Parathyroid adenoma (tissue), 2 donors: Measurements from ENCODE around the gene CHEK1.

Source experiments
- H2AFZ ChIP-seq: fragments of 300-600 bp; sonication (generic); one replicate; pipeline ENCODE4 v1.7.0; 2017; ENCODE audit warnings: antibody characterized with exemption, mild to moderate bottlenecking
- H3K27ac ChIP-seq: fragments of 300-600 bp; sonication (generic); one replicate; pipeline ENCODE4 v1.7.0; 2017
- H3K27me3 ChIP-seq: fragments of 300-600 bp; sonication (generic); one replicate; pipeline ENCODE4 v1.7.0; 2017; ENCODE audit warnings: low read length; ENCODE audit not compliant: control insufficient read depth, insufficient read depth
- H3K36me3 ChIP-seq: fragments of 300-600 bp; sonication (generic); one replicate; pipeline ENCODE4 v1.7.0; 2017; ENCODE audit warnings: low read length; ENCODE audit not compliant: control insufficient read depth, insufficient read depth
- H3K4me1 ChIP-seq: fragments of 300-600 bp; sonication (generic); one replicate; pipeline ENCODE4 v1.7.0; 2017; ENCODE audit warnings: control low read depth
- H3K4me2 ChIP-seq: fragments of 300-600 bp; sonication (generic); one replicate; pipeline ENCODE4 v1.7.0; 2017; ENCODE audit warnings: low read length
- H3K4me3 ChIP-seq: fragments of 300-600 bp; sonication (generic); one replicate; pipeline ENCODE4 v1.7.0; 2017; ENCODE audit warnings: low read depth, low read length
- H3K79me2 ChIP-seq: fragments of 300-600 bp; sonication (generic); one replicate; pipeline ENCODE4 v1.7.0; 2017; ENCODE audit warnings: control low read depth
- H3K9ac ChIP-seq: fragments of 300-600 bp; sonication (generic); one replicate; pipeline ENCODE4 v1.7.0; 2017; ENCODE audit warnings: mild to moderate bottlenecking
- H3K9me3 ChIP-seq: fragments of 300-600 bp; sonication (generic); one replicate; pipeline ENCODE4 v1.7.0; 2017; ENCODE audit warnings: low read length; ENCODE audit not compliant: control insufficient read depth
- TF ChIP-seq, protein P1 (sequence below): fragments of 300-600 bp; sonication (generic); IDR thresholded peaks from one replicate; pipeline ENCODE4 v1.7.0; 2017; ENCODE audit warnings: antibody characterized with exemption, mild to moderate bottlenecking
- donor health status: primary hyperparathyroidism.

CHEK1 gene

DNA sequence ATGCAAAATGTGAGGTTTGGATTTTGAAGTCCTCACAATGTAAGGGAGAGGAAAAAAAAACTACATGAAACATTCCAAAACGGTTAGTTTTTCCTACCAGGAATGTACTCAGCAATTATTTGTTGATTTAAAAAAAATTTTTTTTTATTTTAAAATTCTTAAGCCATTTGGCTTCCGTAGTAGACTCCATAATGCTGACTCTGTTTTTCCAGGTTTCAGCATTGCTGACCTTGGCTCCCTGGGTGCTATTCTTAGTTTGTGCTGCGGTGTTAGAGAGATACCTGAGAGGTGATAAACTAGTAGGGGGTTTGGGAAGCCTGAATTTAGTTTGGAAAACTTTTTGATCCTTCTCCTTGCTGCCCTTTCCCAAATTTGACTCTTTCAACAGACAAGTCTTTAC, 21.8 kb upstream of the CHEK1 start:
- TF ChIP-seq, protein P1, sequence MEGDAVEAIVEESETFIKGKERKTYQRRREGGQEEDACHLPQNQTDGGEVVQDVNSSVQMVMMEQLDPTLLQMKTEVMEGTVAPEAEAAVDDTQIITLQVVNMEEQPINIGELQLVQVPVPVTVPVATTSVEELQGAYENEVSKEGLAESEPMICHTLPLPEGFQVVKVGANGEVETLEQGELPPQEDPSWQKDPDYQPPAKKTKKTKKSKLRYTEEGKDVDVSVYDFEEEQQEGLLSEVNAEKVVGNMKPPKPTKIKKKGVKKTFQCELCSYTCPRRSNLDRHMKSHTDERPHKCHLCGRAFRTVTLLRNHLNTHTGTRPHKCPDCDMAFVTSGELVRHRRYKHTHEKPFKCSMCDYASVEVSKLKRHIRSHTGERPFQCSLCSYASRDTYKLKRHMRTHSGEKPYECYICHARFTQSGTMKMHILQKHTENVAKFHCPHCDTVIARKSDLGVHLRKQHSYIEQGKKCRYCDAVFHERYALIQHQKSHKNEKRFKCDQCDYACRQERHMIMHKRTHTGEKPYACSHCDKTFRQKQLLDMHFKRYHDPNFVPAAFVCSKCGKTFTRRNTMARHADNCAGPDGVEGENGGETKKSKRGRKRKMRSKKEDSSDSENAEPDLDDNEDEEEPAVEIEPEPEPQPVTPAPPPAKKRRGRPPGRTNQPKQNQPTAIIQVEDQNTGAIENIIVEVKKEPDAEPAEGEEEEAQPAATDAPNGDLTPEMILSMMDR = no peak
- peaks cover 3% of the 10 kb centered on the region for H3K79me2 ChIP-seq
- H3K27me3 ChIP-seq = no peaks in the 10 kb centered on the region
- peak overlapping the region; percentile 92 for H3K27ac ChIP-seq
- H3K4me3 ChIP-seq = peak overlapping the region; percentile 29
- H3K36me3 ChIP-seq = no peaks in the 10 kb centered on the region
- H3K9ac ChIP-seq = no peak overlapping the region
- no peak overlapping the region for H2AFZ ChIP-seq
- no peaks in the 10 kb centered on the region for H3K9me3 ChIP-seq
- peaks cover 15% of the 10 kb centered on the region for H3K4me1 ChIP-seq
- H3K4me2 ChIP-seq = peak overlapping the region; percentile 60

GRCh38 chr11:125605417-125605816, 19.5 kb upstream of the CHEK1 start:
- Histone ChIP-seq H3K9me3 (no peaks in the 10 kb centered on the region), H3K27ac (no peak overlapping the region), H3K4me2 (no peak overlapping the region), H2AFZ (no peak overlapping the region), H3K36me3 (no peaks in the 10 kb centered on the region), H3K4me1 (peaks cover 15% of the 10 kb centered on the region), H3K4me3 (no peak overlapping the region), H3K9ac (no peak overlapping the region), H3K79me2 (peaks cover 3% of the 10 kb centered on the region), H3K27me3 (no peaks in the 10 kb centered on the region)
- TF ChIP-seq, protein P1 = no peak

DNA sequence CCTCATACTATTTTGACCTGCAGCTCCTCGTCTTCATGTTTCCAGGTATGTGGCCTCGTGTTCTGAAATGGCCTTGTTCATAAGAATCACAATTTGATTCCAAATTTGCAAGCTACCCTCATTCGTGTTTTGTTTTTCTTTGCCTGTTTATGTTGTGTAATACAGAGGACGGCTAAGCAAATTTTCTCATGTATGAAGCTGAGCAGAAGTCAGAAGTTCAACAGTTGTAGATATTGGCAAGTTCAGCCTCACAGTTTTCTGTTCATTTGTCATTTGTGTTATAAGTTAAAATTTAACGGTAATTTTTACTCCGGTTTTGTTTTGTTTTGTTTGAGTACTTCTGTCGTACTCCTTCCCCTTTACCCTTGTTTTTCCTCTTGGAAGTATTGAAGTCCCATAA, 15.4 kb upstream of the CHEK1 start:
- Histone ChIP-seq H3K9ac (no peak overlapping the region), H2AFZ (no peak overlapping the region), H3K27ac (peak overlapping the region; percentile 36), H3K4me1 (no peaks in the 10 kb centered on the region), H3K27me3 (no peaks in the 10 kb centered on the region), H3K9me3 (no peaks in the 10 kb centered on the region), H3K4me2 (no peak overlapping the region), H3K79me2 (peaks cover 3% of the 10 kb centered on the region), H3K4me3 (no peak overlapping the region), H3K36me3 (no peaks in the 10 kb centered on the region)
- TF ChIP-seq, protein P1 = no peak

GRCh38 chr11:125618383-125618782, 6.6 kb upstream of the CHEK1 start:
- Histone ChIP-seq H3K27me3 (no peaks in the 10 kb centered on the region), H3K4me1 (no peaks in the 10 kb centered on the region), H3K4me2 (no peak overlapping the region), H3K4me3 (no peak overlapping the region), H3K9me3 (no peaks in the 10 kb centered on the region), H3K36me3 (no peaks in the 10 kb centered on the region), H3K9ac (no peak overlapping the region), H2AFZ (no peak overlapping the region), H3K27ac (no peak overlapping the region), H3K79me2 (no peaks in the 10 kb centered on the region)
- TF ChIP-seq, protein P1 = no peak

GRCh38 chr11:125621995-125622394, 3.0 kb upstream of the CHEK1 start:
- H3K79me2 ChIP-seq = no peaks in the 10 kb centered on the region
- no peaks in the 10 kb centered on the region for H3K9me3 ChIP-seq
- TF ChIP-seq, protein P1 = no peak
- no peak overlapping the region for H3K9ac ChIP-seq
- H3K27me3 ChIP-seq = no peaks in the 10 kb centered on the region
- H3K36me3 ChIP-seq = no peaks in the 10 kb centered on the region
- H2AFZ ChIP-seq = no peak overlapping the region
- H3K4me3 ChIP-seq = no peak overlapping the region
- H3K27ac ChIP-seq = no peak overlapping the region
- peaks cover 4% of the 10 kb centered on the region for H3K4me1 ChIP-seq
- no peak overlapping the region for H3K4me2 ChIP-seq
